K562 (cell line): ENCODE results near the gene B3GAT1.

Experiments
- CTCF ChIP-seq, 3 experiments: IDR thresholded peaks in 2 of 3; conservative IDR thresholded peaks in 1 of 3; 2 replicates each; pipeline ENCODE4 v1.5.1; 2011 to 2012; ENCODE audit warnings: low read length in 3 of 3, mild to moderate bottlenecking in 3 of 3, control low read depth in 2 of 3, improper control_type of control experiment in 1 of 3, inconsistent platforms in 1 of 3, low read depth in 1 of 3, mixed read lengths in 1 of 3, moderate library complexity in 1 of 3; ENCODE audit not compliant: insufficient read depth in 2 of 3
- TAF1 ChIP-seq: IDR thresholded peaks from 2 replicates; pipeline ENCODE4 v1.6.1; 2011; ENCODE audit warnings: mild to moderate bottlenecking, low read length, moderate library complexity; ENCODE audit not compliant: insufficient read depth, control insufficient read depth, severe bottlenecking; ENCODE audit errors: extremely low read depth

- TF ChIP-seq TAF1 = no peak
- no peak for TF ChIP-seq CTCF (IDR thresholded peaks at IDR 0.05 in 2 of 3, conservative IDR thresholded peaks at IDR 0.05 in 1 of 3; ENCODE audit: insufficient read depth in 2 of 3, low read depth in 1 of 3, low read length in 3 of 3)
Observed at GRCh38 chr11:134407321-134407828, 4.7 kb downstream of the B3GAT1 start.
